Stomach (tissue), 4 donors: ENCODE data around the gene GRB14.

Source experiments
- CTCF ChIP-seq, 7 experiments: fragments of 450-650 bp in 4 of 7; fragments of 200-600 bp in 3 of 7; sonication (generic) in 3 of 7; IDR thresholded peaks; one replicate each; pipeline ENCODE4 v1.5.1; 2016 to 2019; ENCODE audit warnings: antibody characterized with exemption in 7 of 7, control low read depth in 2 of 7, mild to moderate bottlenecking in 1 of 7
- EP300 ChIP-seq: sonication (generic); formaldehyde crosslinking; IDR thresholded peaks from one replicate; pipeline ENCODE4 v1.6.1; 2017; ENCODE audit warnings: antibody characterized with exemption
- POLR2A ChIP-seq, 4 donors: fragments of 450-650 bp; IDR thresholded peaks; one replicate each; pipeline ENCODE4 v1.6.1; 2016; ENCODE audit warnings: antibody characterized with exemption in 4 of 4, control low read depth in 2 of 4, mild to moderate bottlenecking in 1 of 4, moderate library complexity in 1 of 4
- POLR2AphosphoS5 ChIP-seq, 3 donors: sonication (generic); formaldehyde crosslinking; IDR thresholded peaks; one replicate each; pipeline ENCODE4 v1.6.1; 2016; ENCODE audit warnings: antibody characterized with exemption in 3 of 3

DNA sequence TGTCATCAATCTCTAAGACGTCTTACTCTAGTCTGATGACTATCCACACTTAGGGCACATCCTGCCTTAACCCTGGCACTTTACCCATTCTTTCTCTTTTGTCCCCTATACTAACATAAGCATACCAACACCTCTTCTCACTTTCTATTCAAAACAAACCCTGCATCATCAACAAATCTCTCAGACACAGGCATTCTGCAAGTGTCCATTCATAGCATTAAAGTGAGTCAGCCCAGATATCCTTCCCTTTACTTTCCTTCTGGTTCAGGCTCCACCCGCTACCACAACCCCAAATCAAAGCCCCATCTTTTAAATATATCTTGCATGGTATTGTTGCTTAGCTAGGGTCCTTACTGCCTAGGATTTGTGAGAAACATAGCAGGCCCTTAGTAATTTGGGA is 3.8 kb downstream of the GRB14 start:
- TF ChIP-seq CTCF (IDR thresholded peaks at IDR 0.05): no peak
- TF ChIP-seq POLR2A (IDR thresholded peaks at IDR 0.05): no peak
- no peak for TF ChIP-seq POLR2AphosphoS5 (IDR thresholded peaks at IDR 0.05)
- no peak for TF ChIP-seq EP300
